Measurements from ENCODE around the gene NABP1. TPM values are rescaled to one million over a fixed set of nuclear protein-coding genes. Genes with fewer than 3 reads are reported as not detected.

Gene NABP1
- total RNA-seq, 4 donors from 2014 or later: 31.4 to 273 (median 211) TPM

- no peak for DNase-seq
- Histone ChIP-seq H3K9me3 (no peaks in the 10 kb centered on the region), H3K27ac (no peak overlapping the region), H3K4me1 (no peaks in the 10 kb centered on the region), H3K36me3 (no peaks in the 10 kb centered on the region), H3K27me3 (no peaks in the 10 kb centered on the region), H3K4me3 (no peak overlapping the region)
- TF ChIP-seq POLR2A (IDR thresholded peaks at IDR 0.05): no peak
- TF ChIP-seq CTCF (IDR thresholded peaks at IDR 0.05): no peak
Measured at GRCh38 chr2:191705701-191706100, 27.8 kb downstream of the NABP1 start.

- no peak for TF ChIP-seq POLR2A (IDR thresholded peaks at IDR 0.05)
- TF ChIP-seq CTCF (IDR thresholded peaks at IDR 0.05): no peak
- Histone ChIP-seq H3K4me1 (no peaks in the 10 kb centered on the region), H3K27me3 (no peaks in the 10 kb centered on the region), H3K36me3 (no peaks in the 10 kb centered on the region), H3K4me3 (no peak overlapping the region), H3K9me3 (no peaks in the 10 kb centered on the region), H3K27ac (no peak overlapping the region)
- no peak for DNase-seq
Measured at GRCh38 chr2:191706791-191707190, 28.9 kb downstream of the NABP1 start.

DNA sequence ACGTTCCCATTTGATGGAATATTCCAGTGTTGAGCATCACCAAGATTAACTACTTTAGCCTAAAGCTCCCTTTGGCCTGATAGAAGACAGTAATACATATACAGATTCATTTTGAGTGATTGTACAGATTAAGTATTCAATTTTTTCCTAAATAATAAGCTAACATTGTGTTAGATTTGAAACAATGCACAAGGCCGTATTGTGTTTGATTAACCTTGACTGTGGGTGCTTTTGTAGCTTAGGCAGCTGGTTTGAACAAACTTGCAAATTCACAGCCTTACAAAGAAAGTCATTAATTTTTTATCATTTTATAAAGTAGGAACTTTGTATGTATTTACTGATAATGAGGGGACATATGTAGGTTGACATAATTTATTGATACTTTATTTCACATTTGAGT, 29.6 kb downstream of the NABP1 start:
- H3K36me3 ChIP-seq: no peaks in the 10 kb centered on the region
- TF ChIP-seq CTCF (IDR thresholded peaks at IDR 0.05) (no peak), POLR2A (IDR thresholded peaks at IDR 0.05) (no peak)
- DNase-seq: no peak
- H3K4me3 ChIP-seq: no peak overlapping the region
- H3K9me3 ChIP-seq: no peaks in the 10 kb centered on the region
- H3K27ac ChIP-seq: no peak overlapping the region
- H3K4me1 ChIP-seq: no peaks in the 10 kb centered on the region
- no peaks in the 10 kb centered on the region for H3K27me3 ChIP-seq

DNA sequence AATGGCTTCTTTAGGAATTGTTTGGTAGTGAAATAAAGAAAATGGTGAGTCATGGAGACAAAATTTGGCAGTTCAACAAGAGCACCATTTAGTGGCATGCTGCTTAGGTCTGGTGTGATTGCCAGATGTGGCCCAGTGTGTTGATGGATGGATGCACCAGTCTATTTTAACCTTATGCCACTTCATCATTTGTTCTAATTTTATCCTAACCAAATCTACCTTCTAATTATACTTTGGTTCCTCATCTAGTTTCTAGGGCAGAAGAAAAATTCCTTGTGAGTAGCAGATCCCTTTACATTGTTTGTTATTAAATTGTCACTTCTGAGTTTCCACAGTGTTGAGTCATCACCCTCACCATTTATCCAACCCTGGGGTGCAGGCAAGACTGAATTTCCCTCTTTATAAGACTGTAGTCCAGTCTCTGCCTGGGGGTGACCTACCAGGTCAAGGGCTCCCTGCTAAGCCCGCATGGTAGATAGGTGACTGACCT, 32.5 kb downstream of the NABP1 start:
- TF ChIP-seq CTCF (IDR thresholded peaks at IDR 0.05): no peak
- no peak for TF ChIP-seq POLR2A (IDR thresholded peaks at IDR 0.05)
- H3K4me1 ChIP-seq: no peaks in the 10 kb centered on the region
- H3K27me3 ChIP-seq: no peaks in the 10 kb centered on the region
- no peak overlapping the region for H3K4me3 ChIP-seq
- DNase-seq: no peak
- no peaks in the 10 kb centered on the region for H3K9me3 ChIP-seq
- H3K36me3 ChIP-seq: no peaks in the 10 kb centered on the region
- H3K27ac ChIP-seq: no peak overlapping the region

- H3K27me3 ChIP-seq: no peaks in the 10 kb centered on the region
- H3K27ac ChIP-seq: no peak overlapping the region
- no peak overlapping the region for H3K4me3 ChIP-seq
- no peak for DNase-seq
- no peaks in the 10 kb centered on the region for H3K9me3 ChIP-seq
- no peaks in the 10 kb centered on the region for H3K4me1 ChIP-seq
- no peak for TF ChIP-seq CTCF (IDR thresholded peaks at IDR 0.05)
- TF ChIP-seq POLR2A (IDR thresholded peaks at IDR 0.05): no peak
- no peaks in the 10 kb centered on the region for H3K36me3 ChIP-seq
Measured at GRCh38 chr2:191711621-191712020, 33.7 kb downstream of the NABP1 start.

DNA sequence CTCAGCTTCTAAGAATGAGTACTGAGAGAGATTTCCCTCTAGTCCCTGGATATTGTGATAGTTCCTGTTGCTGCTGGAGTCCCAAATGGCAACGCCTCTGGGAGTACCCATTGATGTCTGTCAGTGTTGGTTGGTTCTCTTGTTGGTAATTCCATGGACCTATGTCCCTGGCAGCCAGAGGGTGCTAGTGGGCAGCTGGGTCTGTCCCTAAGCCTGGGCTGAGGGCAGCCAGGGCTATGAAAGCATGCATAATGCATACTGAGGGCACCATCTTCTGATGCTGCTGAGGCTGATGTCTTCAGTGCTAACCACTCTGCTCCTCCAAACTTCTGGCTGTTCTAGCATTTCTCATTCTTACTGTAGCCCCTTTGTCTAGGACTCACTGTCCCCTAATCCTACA, 35.9 kb downstream of the NABP1 start:
- Histone ChIP-seq H3K27me3 (no peaks in the 10 kb centered on the region), H3K9me3 (no peaks in the 10 kb centered on the region), H3K27ac (no peak overlapping the region), H3K4me3 (no peak overlapping the region), H3K4me1 (no peaks in the 10 kb centered on the region), H3K36me3 (no peaks in the 10 kb centered on the region)
- TF ChIP-seq CTCF (IDR thresholded peaks at IDR 0.05) (peak in 1 of 6 experiments; percentile 6), POLR2A (IDR thresholded peaks at IDR 0.05) (no peak)
- no peak for DNase-seq

Data from Peyer's patch (tissue), 4 donors.